Limb (tissue), 2 donors: ENCODE results near the gene BMP7.
A peak's percentile ranks its signal among the peaks of the same experiment; 100 is the strongest.

Experiments used
- DNase-seq, 2 donors: peaks; one replicate each; pipeline ENCODE4 v3.0.0-alpha.2; 2016; ENCODE audit errors: extremely low spot score in 2 of 2

BMP7 gene

GRCh38 chr20:57152557-57152956 lies 113.9 kb downstream of the BMP7 start:
- DNase-seq = no peak

- DNase-seq = no peak
Observed at GRCh38 chr20:57150559-57150958, 115.9 kb downstream of the BMP7 start.

- DNase-seq = no peak
Observed at GRCh38 chr20:57148263-57148662, 118.2 kb downstream of the BMP7 start.

GRCh38 chr20:57147185-57147584 lies 119.3 kb downstream of the BMP7 start:
- no peak for DNase-seq

GRCh38 chr20:57146155-57146554 lies 120.3 kb downstream of the BMP7 start:
- no peak for DNase-seq

- no peak for DNase-seq
Observed at GRCh38 chr20:57145089-57145631, 121.3 kb downstream of the BMP7 start.

GRCh38 chr20:57143173-57143572 lies 123.3 kb downstream of the BMP7 start:
- no peak for DNase-seq

- DNase-seq = no peak
Observed at GRCh38 chr20:57142667-57143066, 123.8 kb downstream of the BMP7 start.

- DNase-seq = no peak
Observed at GRCh38 chr20:57141492-57141891, 124.9 kb downstream of the BMP7 start.

GRCh38 chr20:57140416-57140965 lies 126.0 kb downstream of the BMP7 start:
- DNase-seq = no peak

- no peak for DNase-seq
Observed at GRCh38 chr20:57139342-57140093, 126.9 kb downstream of the BMP7 start.

GRCh38 chr20:57138198-57138995 lies 128.0 kb downstream of the BMP7 start:
- DNase-seq = no peak

- DNase-seq = no peak
Observed at GRCh38 chr20:57137676-57138075, 128.8 kb downstream of the BMP7 start.

- DNase-seq = no peak
Observed at GRCh38 chr20:57136734-57137133, 129.7 kb downstream of the BMP7 start.

- no peak for DNase-seq
Observed at GRCh38 chr20:57135875-57136274, 130.6 kb downstream of the BMP7 start.

GRCh38 chr20:57134804-57135203 lies 131.6 kb downstream of the BMP7 start:
- DNase-seq = no peak

GRCh38 chr20:57133926-57134650 lies 132.4 kb downstream of the BMP7 start:
- peak in 1 of 2 donors; percentile 42 for DNase-seq

GRCh38 chr20:57131601-57132391 lies 134.6 kb downstream of the BMP7 start:
- DNase-seq = no peak

GRCh38 chr20:57131077-57131476 lies 135.4 kb downstream of the BMP7 start:
- DNase-seq = no peak

GRCh38 chr20:57130160-57130772 lies 136.2 kb downstream of the BMP7 start:
- no peak for DNase-seq
